COLO668 (cell line): Measurements from ENCODE around the gene TMEM205.
A peak's percentile ranks its signal among the peaks of the same experiment; 100 is the strongest.
"Not testable (repeated sequence)": the region's sequence is repeated elsewhere in the genome, so short reads cannot be mapped to it uniquely, and the experiment has no call there.

Source experiments
- DNase-seq: peaks from one replicate; lab custom pipeline; 2025; ENCODE audit not compliant: unreplicated experiment; lab: John Stamatoyannopoulos, UW

TMEM205 gene

GRCh38 chr19:11373166-11373884 lies 27.3 kb upstream of the TMEM205 start:
- DNase-seq, result peak; percentile 92

- no peak for DNase-seq
Measured at GRCh38 chr19:11370744-11371143, 24.7 kb upstream of the TMEM205 start.

GRCh38 chr19:11367528-11367927 lies 21.5 kb upstream of the TMEM205 start:
- no peak for DNase-seq

- no peak for DNase-seq
Measured at GRCh38 chr19:11365557-11366117, 19.6 kb upstream of the TMEM205 start.

GRCh38 chr19:11364935-11365334 lies 18.9 kb upstream of the TMEM205 start:
- DNase-seq, result no peak

GRCh38 chr19:11364296-11364904 lies 18.3 kb upstream of the TMEM205 start:
- no peak for DNase-seq

- no peak for DNase-seq
Measured at GRCh38 chr19:11363881-11364280, 17.8 kb upstream of the TMEM205 start.

GRCh38 chr19:11361771-11362731 lies 16.0 kb upstream of the TMEM205 start:
- DNase-seq, result no peak

- peak; percentile 53 for DNase-seq
Measured at GRCh38 chr19:11361037-11361770, 15.1 kb upstream of the TMEM205 start.

GRCh38 chr19:11359421-11359820 lies 13.4 kb upstream of the TMEM205 start:
- DNase-seq, result no peak

- DNase-seq, result peak; percentile 32
Measured at GRCh38 chr19:11356676-11357550, 10.8 kb upstream of the TMEM205 start.

- DNase-seq, result no peak
Measured at GRCh38 chr19:11356074-11356397, 10.0 kb upstream of the TMEM205 start.

GRCh38 chr19:11355160-11356073 lies 9.3 kb upstream of the TMEM205 start, which contains the start of gene PLPPR2:
Gene PLPPR2 (plus strand): TSS chr19:11355432. CDS start chr19:11357674, 2,242 bp downstream.
- peak; percentile 97 for DNase-seq

GRCh38 chr19:11354102-11354501 lies 8.0 kb upstream of the TMEM205 start:
- not testable (repeated sequence) for DNase-seq

- DNase-seq, result no peak
Measured at GRCh38 chr19:11349171-11349570, 3.1 kb upstream of the TMEM205 start.

GRCh38 chr19:11347546-11348039 lies 1.5 kb upstream of the TMEM205 start:
- DNase-seq, result no peak

GRCh38 chr19:11345122-11345803 lies 805 bp downstream of the TMEM205 start:
- DNase-seq, result peak; percentile 41

- no peak for DNase-seq
Measured at GRCh38 chr19:11342429-11342828, 3.6 kb downstream of the TMEM205 start.
